Hepatic stellate cell (primary cell): ENCODE results near the gene ERICH2.

Experiments
- DNase-seq: peaks from one replicate; pipeline ENCODE4 v3.0.0; 2011; ENCODE audit warnings: low spot score

The ERICH2 gene

DNA sequence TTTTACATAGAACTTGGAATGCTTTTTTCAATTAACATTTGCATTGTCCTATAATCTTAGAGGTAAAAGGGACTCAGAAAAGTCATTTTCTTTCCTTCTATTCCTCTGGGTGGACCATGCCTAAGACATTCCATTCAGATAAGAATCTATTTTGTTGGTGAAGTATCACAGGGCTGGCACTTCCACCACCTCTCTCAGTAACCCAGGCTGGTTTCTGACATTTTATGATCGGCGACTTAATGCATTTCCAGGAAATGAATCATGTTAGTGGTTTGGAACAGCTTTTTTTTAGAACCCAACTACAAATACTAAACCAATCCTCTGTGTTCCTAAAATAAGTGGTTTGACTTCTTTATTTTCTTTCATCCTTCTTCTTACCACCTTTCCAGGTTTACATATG, 73.5 kb downstream of the ERICH2 start:
- no peak for DNase-seq

DNA sequence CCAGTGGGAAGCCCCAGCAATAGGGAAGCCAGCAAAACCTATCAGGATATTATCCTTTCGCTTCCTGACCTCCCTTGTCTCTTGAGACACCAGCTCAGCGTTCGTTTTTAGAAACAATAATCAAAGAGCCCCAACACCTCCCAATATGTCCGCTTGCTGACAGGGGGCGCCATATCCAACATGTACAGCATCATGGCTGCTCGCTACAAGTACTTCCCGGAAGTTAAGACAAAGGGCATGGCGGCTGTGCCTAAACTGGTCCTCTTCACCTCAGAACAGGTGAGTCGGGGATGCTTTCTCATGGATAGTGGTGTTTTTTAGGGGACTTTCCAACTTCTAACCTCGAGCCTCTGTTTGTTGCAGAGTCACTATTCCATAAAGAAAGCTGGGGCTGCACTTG, 75.2 kb downstream of the ERICH2 start:
- no peak for DNase-seq

GRCh38 chr2:170846314-170846713, 76.1 kb downstream of the ERICH2 start:
- DNase-seq, result no peak

DNA sequence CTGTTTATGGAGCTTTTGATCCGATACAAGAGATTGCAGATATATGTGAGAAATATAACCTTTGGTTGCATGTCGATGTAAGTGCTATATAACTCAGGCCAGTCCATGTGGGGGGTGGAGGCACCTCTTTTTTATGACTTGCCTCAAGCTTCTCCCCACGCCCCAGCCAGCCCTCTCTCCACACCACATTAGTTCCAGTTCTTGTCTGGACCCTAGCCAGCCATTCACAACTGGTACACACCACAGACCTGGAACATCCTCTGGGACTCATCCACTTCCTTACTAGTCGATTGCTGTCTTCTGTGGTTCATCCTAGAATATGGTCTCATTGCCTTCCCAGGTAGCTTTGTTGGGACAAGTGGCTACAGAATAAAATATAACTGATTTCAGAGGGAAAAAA, 77.5 kb downstream of the ERICH2 start:
- DNase-seq, result no peak
